IgD-negative memory B cell (primary cell): ENCODE results near the gene TRMT112. TPM values are rescaled to one million over a fixed set of nuclear protein-coding genes. Genes with fewer than 3 reads are reported as not detected.
A peak's percentile ranks its signal among the peaks of the same experiment; 100 is the strongest.

Experiments
- H3K27ac Mint-ChIP-seq, 3 donors: one replicate each; pipeline ENCODE4 v1.8.0; 2020 to 2022; ENCODE audit warnings: mild to moderate bottlenecking in 3 of 3, mixed read lengths in 3 of 3, moderate library complexity in 1 of 3
- H3K27me3 Mint-ChIP-seq: one replicate; pipeline ENCODE4 v1.8.0; 2021; ENCODE audit warnings: mixed read lengths
- H3K36me3 Mint-ChIP-seq: one replicate; pipeline ENCODE4 v1.8.0; 2020; ENCODE audit warnings: mild to moderate bottlenecking, mixed read lengths
- H3K4me1 Mint-ChIP-seq, 3 donors: one replicate each; pipeline ENCODE4 v1.8.0; 2020 to 2022; ENCODE audit warnings: mixed read lengths in 3 of 3, mild to moderate bottlenecking in 1 of 3
- H3K4me3 Mint-ChIP-seq, 4 donors: one replicate each; pipeline ENCODE4 v1.8.0; 2020 to 2022; ENCODE audit warnings: mild to moderate bottlenecking in 4 of 4, mixed read lengths in 4 of 4, moderate library complexity in 3 of 4
- H3K9me3 Mint-ChIP-seq, 3 donors: one replicate each; pipeline ENCODE4 v1.8.0; 2020 to 2021; ENCODE audit warnings: mixed read lengths in 3 of 3, mild to moderate bottlenecking in 1 of 3
- polyA plus RNA-seq: library from polyadenylated mRNA; unstranded; fragments of 300-500 nt; fragmentation: Illumina TruSeq; gene quantifications from one replicate; pipeline ENCODE4 v1.2.3, GENCODE V29; 2021

Gene TRMT112
- polyA plus RNA-seq, 1 donor from 2014 or later: 560 TPM

- Mint-ChIP-seq H3K9me3 (no peaks in the 10 kb centered on the region), H3K36me3 (peaks cover 2% of the 10 kb centered on the region), H3K27me3 (no peaks in the 10 kb centered on the region), H3K27ac (no peak overlapping the region), H3K4me1 (peaks cover 0 to 9% (median 6%) of the 10 kb centered on the region in 3 donors), H3K4me3 (no peak overlapping the region)
Observed at GRCh38 chr11:64275841-64276240, 41.5 kb downstream of the TRMT112 start.

DNA sequence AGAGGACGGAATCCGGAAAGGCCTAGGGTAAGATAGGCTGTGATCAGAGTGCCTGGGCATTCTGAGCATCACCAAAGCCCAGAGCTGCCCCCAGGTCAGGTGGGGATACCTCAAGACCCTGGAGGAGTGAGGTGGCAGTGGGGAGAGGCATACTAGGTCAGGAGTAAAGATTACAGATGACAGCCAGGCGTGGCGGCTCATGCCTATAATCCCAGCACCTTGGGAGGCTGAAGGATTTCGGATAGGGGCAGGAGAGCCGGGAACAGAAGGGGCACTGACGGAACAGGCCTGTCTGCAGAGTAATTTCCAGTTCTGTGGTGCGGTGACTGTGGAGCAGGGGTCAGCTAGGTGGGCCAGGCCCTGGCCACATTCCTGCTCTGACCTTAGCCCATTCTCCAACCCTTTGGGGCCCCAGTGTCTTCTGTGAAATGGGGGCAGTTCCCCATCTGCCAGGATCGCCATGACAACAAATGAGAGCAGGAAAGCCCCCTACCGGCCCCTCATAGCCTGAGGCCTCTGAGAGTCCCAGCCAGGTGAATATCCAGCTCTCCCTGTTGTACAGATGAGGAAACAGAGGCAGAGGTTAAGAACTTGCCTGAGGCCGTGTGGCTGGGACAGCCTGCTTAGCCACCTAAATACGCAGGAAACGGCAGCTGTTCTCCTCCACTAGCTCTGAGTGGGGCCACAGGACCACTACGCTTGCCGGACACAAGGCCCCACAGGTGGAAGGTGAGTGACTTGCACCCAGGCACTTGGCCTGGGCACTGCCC lies 42.1 kb downstream of the TRMT112 start:
- Mint-ChIP-seq H3K27ac (peak overlapping the region in 1 of 3 donors; percentile 71), H3K4me1 (peaks cover 3 to 11% (median 7%) of the 10 kb centered on the region in 3 donors), H3K36me3 (peaks cover 2% of the 10 kb centered on the region), H3K9me3 (no peaks in the 10 kb centered on the region), H3K27me3 (no peaks in the 10 kb centered on the region), H3K4me3 (peak overlapping the region in 1 of 4 donors; percentile 23)

DNA sequence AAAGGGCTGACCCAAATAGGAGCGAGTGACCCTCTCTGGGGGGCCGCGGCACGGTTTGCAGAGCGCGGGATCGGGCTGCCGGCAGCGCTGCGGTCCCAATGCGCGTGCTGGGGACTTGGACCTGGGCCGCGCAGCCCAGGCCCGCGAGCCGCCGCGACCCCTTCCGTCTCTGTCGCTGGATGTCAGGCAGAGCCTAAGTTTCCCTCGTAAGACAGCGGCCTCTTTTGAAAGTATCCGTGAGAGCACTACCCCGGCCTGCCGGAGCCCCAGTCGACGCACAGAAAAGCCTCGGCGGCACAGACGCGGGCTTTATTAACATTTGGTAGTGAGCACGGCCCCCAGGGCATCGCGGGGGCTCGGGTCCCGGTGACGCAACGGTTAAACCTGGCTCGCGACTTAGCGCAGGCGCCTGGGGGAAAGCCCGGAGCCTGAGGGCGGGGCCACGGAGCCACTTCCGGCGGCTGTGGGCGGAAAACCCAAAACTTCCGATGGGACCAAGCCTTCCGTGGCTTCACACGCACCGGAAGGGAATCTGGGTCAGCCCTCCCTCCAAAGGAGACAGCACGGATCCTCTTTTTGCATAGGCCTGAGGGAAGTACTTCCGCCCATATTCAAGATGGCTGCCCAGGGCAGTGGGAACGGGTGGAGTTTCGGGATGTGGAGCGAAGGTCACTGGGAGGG lies 47.7 kb downstream of the TRMT112 start:
- peak overlapping the region; percentile 99 for H3K27ac Mint-ChIP-seq
- H3K4me1 Mint-ChIP-seq: peaks cover 13 to 16% (median 13%) of the 10 kb centered on the region in 3 donors
- peak overlapping the region; percentile 98 to 100 (median 98) for H3K4me3 Mint-ChIP-seq
- peaks cover 1% of the 10 kb centered on the region for H3K36me3 Mint-ChIP-seq
- H3K9me3 Mint-ChIP-seq: no peaks in the 10 kb centered on the region
- no peaks in the 10 kb centered on the region for H3K27me3 Mint-ChIP-seq

- H3K4me1 Mint-ChIP-seq: peaks cover 13 to 16% (median 13%) of the 10 kb centered on the region in 3 donors
- peak overlapping the region; percentile 98 to 100 (median 98) for H3K4me3 Mint-ChIP-seq
- no peaks in the 10 kb centered on the region for H3K27me3 Mint-ChIP-seq
- H3K27ac Mint-ChIP-seq: peak overlapping the region; percentile 99
- no peaks in the 10 kb centered on the region for H3K9me3 Mint-ChIP-seq
- peaks cover 1% of the 10 kb centered on the region for H3K36me3 Mint-ChIP-seq
Observed at GRCh38 chr11:64268893-64269539, 48.3 kb downstream of the TRMT112 start.

DNA sequence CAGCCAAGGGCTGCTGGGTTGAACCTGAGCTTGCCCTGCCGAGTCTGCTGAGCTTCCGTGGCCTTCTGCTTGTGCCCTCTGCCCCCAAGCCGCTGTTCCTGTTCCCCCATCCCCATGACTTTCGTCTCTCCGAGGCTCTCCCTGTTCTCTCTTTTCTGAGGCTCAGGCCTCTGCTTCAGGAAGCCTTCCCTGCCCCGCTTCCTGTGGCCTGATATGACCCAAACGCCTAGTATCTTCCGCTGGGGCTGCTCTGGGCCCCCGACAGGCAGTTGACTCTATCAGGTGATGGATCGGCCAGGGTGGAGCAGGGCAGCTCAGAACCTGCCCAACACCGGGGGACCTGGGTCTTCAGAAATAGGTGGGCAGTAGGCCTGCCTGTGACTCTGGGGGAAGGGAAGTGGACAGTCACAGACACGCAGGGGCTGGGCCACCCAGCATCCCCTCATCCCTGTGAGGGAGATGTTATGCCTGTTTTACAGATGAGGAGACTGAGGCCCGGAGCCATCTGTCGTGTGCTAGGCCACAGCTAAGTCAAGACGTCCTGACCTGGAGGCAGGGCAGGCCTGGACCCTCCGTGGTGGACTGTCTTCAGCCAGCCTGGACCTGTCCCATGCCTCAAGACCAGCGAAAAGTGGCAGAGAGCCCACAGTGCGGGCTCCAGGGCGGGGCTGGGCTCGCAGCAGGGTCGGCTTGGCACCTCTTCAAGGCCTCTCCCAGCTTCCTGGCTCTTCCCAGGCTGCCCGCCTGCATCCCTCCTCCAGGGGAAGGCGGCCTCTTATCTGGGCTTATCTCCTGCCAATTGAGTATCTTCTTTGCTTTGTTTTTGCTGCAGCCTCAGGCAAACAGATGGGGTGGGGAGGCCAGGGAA lies 49.1 kb downstream of the TRMT112 start:
- Mint-ChIP-seq H3K27me3 (no peaks in the 10 kb centered on the region), H3K36me3 (peaks cover 1% of the 10 kb centered on the region)

GRCh38 chr11:64267207-64267945 lies 50.0 kb downstream of the TRMT112 start:
- H3K27ac Mint-ChIP-seq: peak overlapping the region in 2 of 3 donors; percentile 62 to 99
- H3K36me3 Mint-ChIP-seq: peaks cover 3% of the 10 kb centered on the region
- no peaks in the 10 kb centered on the region for H3K27me3 Mint-ChIP-seq
- peak overlapping the region in 1 of 4 donors; percentile 98 for H3K4me3 Mint-ChIP-seq
- peaks cover 13% of the 10 kb centered on the region in 3 donors for H3K4me1 Mint-ChIP-seq
- H3K9me3 Mint-ChIP-seq: no peaks in the 10 kb centered on the region

More for the DNA sequence above, 49.1 kb downstream of the TRMT112 start:
- Mint-ChIP-seq H3K4me3 (peak overlapping the region; percentile 98 to 100 (median 98)), H3K27ac (peak overlapping the region in 2 of 3 donors; percentile 99), H3K4me1 (peaks cover 13 to 16% (median 13%) of the 10 kb centered on the region in 3 donors), H3K9me3 (no peaks in the 10 kb centered on the region)

Other genes with a start within 250 kb of the TRMT112 start
- 9.7 TPM for gene MACROD1, start 151.4 kb downstream of the TRMT112 start, polyA plus RNA-seq
- gene STIP1, start 131.4 kb downstream of the TRMT112 start, polyA plus RNA-seq: 102 TPM
- 149 TPM for gene FERMT3, start 110.8 kb downstream of the TRMT112 start, polyA plus RNA-seq
- gene TRPT1, start 91.4 kb downstream of the TRMT112 start, polyA plus RNA-seq: 75.0 TPM
- gene NUDT22, start 91.3 kb downstream of the TRMT112 start, polyA plus RNA-seq: 56.6 TPM
- gene DNAJC4, start 87.0 kb downstream of the TRMT112 start, polyA plus RNA-seq: 49.3 TPM
- 34.8 TPM for gene VEGFB, start 83.0 kb downstream of the TRMT112 start, polyA plus RNA-seq
- 101 TPM for gene FKBP2, start 76.5 kb downstream of the TRMT112 start, polyA plus RNA-seq
- gene PPP1R14B, start 70.6 kb downstream of the TRMT112 start, polyA plus RNA-seq: 48.1 TPM
- 0.33 TPM for gene PLCB3, start 66.0 kb downstream of the TRMT112 start, polyA plus RNA-seq
- 53.2 TPM for gene BAD, start 32.9 kb downstream of the TRMT112 start, polyA plus RNA-seq
- 19.7 TPM for gene GPR137, start 31.7 kb downstream of the TRMT112 start, polyA plus RNA-seq
- gene KCNK4, start 26.3 kb downstream of the TRMT112 start, polyA plus RNA-seq: not detected
- gene CATSPERZ, start 17.2 kb downstream of the TRMT112 start, polyA plus RNA-seq: not detected
- gene ESRRA, start 12.0 kb downstream of the TRMT112 start, polyA plus RNA-seq: 11.2 TPM
- gene PRDX5, start 562 bp upstream of the TRMT112 start, polyA plus RNA-seq: 185 TPM
- gene CCDC88B, start 22.6 kb upstream of the TRMT112 start, polyA plus RNA-seq: 33.0 TPM
- 12.2 TPM for gene RPS6KA4, start 41.6 kb upstream of the TRMT112 start, polyA plus RNA-seq
- gene SLC22A11, start 238.4 kb upstream of the TRMT112 start, polyA plus RNA-seq: not detected